Duodenal mucosa (tissue), 2 donors: ENCODE data around the gene PARVA.

Experiments used
- H3K27ac ChIP-seq: one replicate; pipeline ENCODE4 v1.7.0; 2013; ENCODE audit warnings: low read depth, low read length
- H3K27me3 ChIP-seq, 2 donors: one replicate each; pipeline ENCODE4 v1.7.0; 2013; ENCODE audit warnings: low read length in 2 of 2, control low read depth in 1 of 2; ENCODE audit not compliant: insufficient read depth in 2 of 2, control insufficient read depth in 1 of 2
- H3K36me3 ChIP-seq, 2 donors: one replicate each; pipeline ENCODE4 v1.7.0; 2013; ENCODE audit warnings: low read length in 2 of 2, control low read depth in 1 of 2; ENCODE audit not compliant: insufficient read depth in 2 of 2, control insufficient read depth in 1 of 2
- H3K4me1 ChIP-seq, 2 donors: one replicate each; pipeline ENCODE4 v1.7.0; 2013; ENCODE audit warnings: low read length in 2 of 2, control low read depth in 1 of 2; ENCODE audit not compliant: insufficient read depth in 2 of 2, control insufficient read depth in 1 of 2
- H3K4me3 ChIP-seq, 2 donors: one replicate each; pipeline ENCODE4 v1.7.0; 2013; ENCODE audit warnings: low read length in 2 of 2, low read depth in 1 of 2
- H3K9ac ChIP-seq, 2 donors: one replicate each; pipeline ENCODE4 v1.7.0; 2013; ENCODE audit warnings: low read length in 2 of 2, low read depth in 1 of 2
- H3K9me3 ChIP-seq, 2 donors: one replicate each; pipeline ENCODE4 v1.7.0; 2013; ENCODE audit warnings: low read length in 2 of 2, control low read depth in 1 of 2; ENCODE audit not compliant: control insufficient read depth in 1 of 2

The PARVA gene

DNA sequence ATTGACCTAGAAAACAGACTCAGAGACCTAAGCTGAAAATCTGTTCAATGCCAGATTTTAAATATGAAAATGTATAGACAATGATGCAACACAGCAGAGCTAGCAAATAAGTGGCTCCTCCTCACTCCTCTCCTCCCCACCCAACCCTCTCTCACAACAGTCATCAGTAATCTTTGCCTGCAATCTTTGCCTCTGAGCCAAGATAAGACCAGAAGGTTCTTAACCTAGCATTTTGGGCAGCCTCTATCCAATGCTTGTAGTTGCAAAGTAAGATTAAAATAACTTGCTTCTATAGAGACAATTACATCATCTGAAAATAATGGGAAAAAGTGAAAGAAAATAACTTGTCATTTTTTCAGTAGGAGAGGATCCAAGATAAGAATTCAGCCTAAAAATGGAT is 117.3 kb downstream of the PARVA start:
- H3K9me3 ChIP-seq, result no peaks in the 10 kb centered on the region
- H3K27me3 ChIP-seq, result no peaks in the 10 kb centered on the region
- H3K9ac ChIP-seq, result no peak overlapping the region
- H3K27ac ChIP-seq, result no peak overlapping the region
- H3K4me3 ChIP-seq, result no peak overlapping the region
- peaks cover 0 to 6% of the 10 kb centered on the region in 2 donors for H3K36me3 ChIP-seq
- no peaks in the 10 kb centered on the region for H3K4me1 ChIP-seq

GRCh38 chr11:12496181-12497025 is 119.0 kb downstream of the PARVA start:
- no peak overlapping the region for H3K9ac ChIP-seq
- H3K4me1 ChIP-seq, result no peaks in the 10 kb centered on the region
- no peak overlapping the region for H3K27ac ChIP-seq
- H3K27me3 ChIP-seq, result no peaks in the 10 kb centered on the region
- H3K4me3 ChIP-seq, result no peak overlapping the region
- H3K36me3 ChIP-seq, result peaks cover 0 to 10% of the 10 kb centered on the region in 2 donors
- no peaks in the 10 kb centered on the region for H3K9me3 ChIP-seq

- Histone ChIP-seq H3K27me3 (no peaks in the 10 kb centered on the region), H3K4me1 (peaks cover 0 to under 1% of the 10 kb centered on the region in 2 donors), H3K4me3 (no peak overlapping the region), H3K36me3 (peaks cover 0 to 10% of the 10 kb centered on the region in 2 donors), H3K9ac (no peak overlapping the region), H3K27ac (no peak overlapping the region), H3K9me3 (no peaks in the 10 kb centered on the region)
Measured at GRCh38 chr11:12497431-12497830, 120.1 kb downstream of the PARVA start.

- no peak overlapping the region for H3K27ac ChIP-seq
- H3K9me3 ChIP-seq, result no peaks in the 10 kb centered on the region
- H3K27me3 ChIP-seq, result no peaks in the 10 kb centered on the region
- H3K9ac ChIP-seq, result no peak overlapping the region
- H3K4me3 ChIP-seq, result no peak overlapping the region
- H3K36me3 ChIP-seq, result peaks cover 0 to 10% of the 10 kb centered on the region in 2 donors
- H3K4me1 ChIP-seq, result peaks cover 9 to 12% of the 10 kb centered on the region in 2 donors
Measured at GRCh38 chr11:12499071-12499470, 121.7 kb downstream of the PARVA start.

GRCh38 chr11:12502046-12502445 is 124.7 kb downstream of the PARVA start:
- Histone ChIP-seq H3K27ac (no peak overlapping the region), H3K9ac (no peak overlapping the region), H3K27me3 (no peaks in the 10 kb centered on the region), H3K36me3 (peaks cover 0 to 8% of the 10 kb centered on the region in 2 donors), H3K9me3 (no peaks in the 10 kb centered on the region), H3K4me3 (no peak overlapping the region), H3K4me1 (peaks cover 15 to 26% of the 10 kb centered on the region in 2 donors)

GRCh38 chr11:12503039-12503484 is 125.7 kb downstream of the PARVA start:
- peaks cover 15 to 26% of the 10 kb centered on the region in 2 donors for H3K4me1 ChIP-seq
- peaks cover 0 to 4% of the 10 kb centered on the region in 2 donors for H3K36me3 ChIP-seq
- H3K9me3 ChIP-seq, result no peaks in the 10 kb centered on the region
- H3K4me3 ChIP-seq, result no peak overlapping the region
- no peak overlapping the region for H3K27ac ChIP-seq
- no peaks in the 10 kb centered on the region for H3K27me3 ChIP-seq
- no peak overlapping the region for H3K9ac ChIP-seq

- no peaks in the 10 kb centered on the region for H3K27me3 ChIP-seq
- no peak overlapping the region for H3K4me3 ChIP-seq
- no peaks in the 10 kb centered on the region for H3K9me3 ChIP-seq
- peaks cover 15 to 26% of the 10 kb centered on the region in 2 donors for H3K4me1 ChIP-seq
- H3K27ac ChIP-seq, result no peak overlapping the region
- H3K9ac ChIP-seq, result no peak overlapping the region
- H3K36me3 ChIP-seq, result peaks cover 0 to 4% of the 10 kb centered on the region in 2 donors
Measured at GRCh38 chr11:12503886-12504285, 126.5 kb downstream of the PARVA start.

DNA sequence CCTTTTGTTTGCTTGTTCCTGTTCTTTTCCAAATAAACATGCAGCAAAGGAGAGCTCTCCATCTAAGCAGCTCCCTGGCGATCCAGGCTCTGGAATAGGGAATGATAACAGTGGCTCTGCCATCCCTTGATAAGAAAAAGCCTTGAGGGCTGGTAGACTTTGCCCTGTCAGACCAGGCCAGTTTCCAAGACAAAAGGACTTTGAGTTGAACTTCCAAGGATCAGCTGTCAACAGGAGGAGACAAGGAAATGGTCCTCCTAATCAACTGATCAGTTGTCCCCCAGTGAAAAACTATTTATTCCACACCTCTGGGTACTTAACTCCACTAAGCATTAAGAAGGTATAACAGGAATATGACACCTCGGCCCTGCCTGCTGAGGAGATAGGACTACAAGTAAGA is 127.8 kb downstream of the PARVA start:
- Histone ChIP-seq H3K4me3 (no peak overlapping the region), H3K27ac (no peak overlapping the region), H3K9ac (no peak overlapping the region), H3K4me1 (peaks cover 15 to 26% of the 10 kb centered on the region in 2 donors), H3K9me3 (no peaks in the 10 kb centered on the region), H3K27me3 (no peaks in the 10 kb centered on the region), H3K36me3 (peaks cover 4 to 5% of the 10 kb centered on the region in 2 donors)

GRCh38 chr11:12506404-12506921 is 129.1 kb downstream of the PARVA start:
- no peaks in the 10 kb centered on the region for H3K27me3 ChIP-seq
- H3K36me3 ChIP-seq, result peaks cover 3 to 5% of the 10 kb centered on the region in 2 donors
- H3K9me3 ChIP-seq, result no peaks in the 10 kb centered on the region
- H3K4me1 ChIP-seq, result peaks cover 15 to 26% of the 10 kb centered on the region in 2 donors
- no peak overlapping the region for H3K4me3 ChIP-seq
- H3K27ac ChIP-seq, result no peak overlapping the region
- no peak overlapping the region for H3K9ac ChIP-seq

- Histone ChIP-seq H3K4me3 (no peak overlapping the region), H3K27ac (no peak overlapping the region), H3K36me3 (peaks cover 3 to 5% of the 10 kb centered on the region in 2 donors), H3K4me1 (peaks cover 15 to 25% of the 10 kb centered on the region in 2 donors), H3K9ac (no peak overlapping the region), H3K27me3 (no peaks in the 10 kb centered on the region), H3K9me3 (no peaks in the 10 kb centered on the region)
Measured at GRCh38 chr11:12507391-12507790, 130.0 kb downstream of the PARVA start.
